Right atrium auricular region (tissue), 2 donors: ENCODE results near the gene FAM53B. TPM values are rescaled to one million over a fixed set of nuclear protein-coding genes. Genes with fewer than 3 reads are reported as not detected.

Experiments
- DNase-seq: peaks from one replicate; pipeline ENCODE4 v3.0.0-alpha.2; 2019; ENCODE audit warnings: low spot score
- H3K27ac ChIP-seq, 2 donors: fragments of 200-600 bp; sonication (generic); 1 replicate in 1 of 2; 2 replicates in 1 of 2; pipeline ENCODE4 v1.5.1; 2016 to 2019
- H3K27me3 ChIP-seq, 2 donors: fragments of 200-600 bp; sonication (generic); one replicate each; pipeline versions ENCODE4 v1.5.1 to v1.6.0; 2017 to 2019
- H3K36me3 ChIP-seq: fragments of 200-600 bp; sonication (generic); one replicate; pipeline ENCODE4 v1.5.1; 2016
- H3K4me1 ChIP-seq, 2 donors: fragments of 200-600 bp; sonication (generic); one replicate each; pipeline versions ENCODE4 v1.5.1 to v1.6.0; 2017 to 2019
- H3K4me3 ChIP-seq, 2 donors: fragments of 200-600 bp; sonication (generic); 1 replicate in 1 of 2; 2 replicates in 1 of 2; pipeline ENCODE4 v1.5.1; 2017 to 2019; ENCODE audit warnings: mild to moderate bottlenecking in 1 of 2, moderate library complexity in 1 of 2
- H3K9me3 ChIP-seq, 2 donors: fragments of 200-600 bp; sonication (generic); one replicate each; pipeline ENCODE4 v1.5.1; 2019
- total RNA-seq, 2 donors: library from RNA; depleted of rRNA; stranded (reverse); fragments of >200 nt; gene quantifications; one replicate each; pipeline ENCODE4 v1.1.0, GENCODE V29; 2016
- TF ChIP-seq, protein P1 (sequence below), 2 donors: fragments of 200-600 bp; sonication (generic); IDR thresholded peaks; one replicate each; pipeline ENCODE4 v1.5.1; 2019; ENCODE audit warnings: antibody characterized with exemption in 2 of 2

Gene FAM53B
- total RNA-seq, 2 donors from 2014 or later, result 30.3 to 31.1 TPM

GRCh38 chr10:124681626-124682552 lies 62.3 kb downstream of the FAM53B start:
- H3K27ac ChIP-seq, result no peak overlapping the region
- TF ChIP-seq, protein P1, sequence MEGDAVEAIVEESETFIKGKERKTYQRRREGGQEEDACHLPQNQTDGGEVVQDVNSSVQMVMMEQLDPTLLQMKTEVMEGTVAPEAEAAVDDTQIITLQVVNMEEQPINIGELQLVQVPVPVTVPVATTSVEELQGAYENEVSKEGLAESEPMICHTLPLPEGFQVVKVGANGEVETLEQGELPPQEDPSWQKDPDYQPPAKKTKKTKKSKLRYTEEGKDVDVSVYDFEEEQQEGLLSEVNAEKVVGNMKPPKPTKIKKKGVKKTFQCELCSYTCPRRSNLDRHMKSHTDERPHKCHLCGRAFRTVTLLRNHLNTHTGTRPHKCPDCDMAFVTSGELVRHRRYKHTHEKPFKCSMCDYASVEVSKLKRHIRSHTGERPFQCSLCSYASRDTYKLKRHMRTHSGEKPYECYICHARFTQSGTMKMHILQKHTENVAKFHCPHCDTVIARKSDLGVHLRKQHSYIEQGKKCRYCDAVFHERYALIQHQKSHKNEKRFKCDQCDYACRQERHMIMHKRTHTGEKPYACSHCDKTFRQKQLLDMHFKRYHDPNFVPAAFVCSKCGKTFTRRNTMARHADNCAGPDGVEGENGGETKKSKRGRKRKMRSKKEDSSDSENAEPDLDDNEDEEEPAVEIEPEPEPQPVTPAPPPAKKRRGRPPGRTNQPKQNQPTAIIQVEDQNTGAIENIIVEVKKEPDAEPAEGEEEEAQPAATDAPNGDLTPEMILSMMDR (IDR thresholded peaks at IDR 0.05), result no peak
- H3K9me3 ChIP-seq, result no peaks in the 10 kb centered on the region
- peaks cover 0 to 98% of the 10 kb centered on the region in 2 donors for H3K4me1 ChIP-seq
- H3K27me3 ChIP-seq, result no peaks in the 10 kb centered on the region
- peaks cover 16% of the 10 kb centered on the region for H3K36me3 ChIP-seq
- H3K4me3 ChIP-seq, result no peak overlapping the region
- no peak for DNase-seq

GRCh38 chr10:124681091-124681490 lies 63.1 kb downstream of the FAM53B start:
- TF ChIP-seq, protein P1 (IDR thresholded peaks at IDR 0.05), result no peak
- Histone ChIP-seq H3K27ac (no peak overlapping the region), H3K4me1 (peaks cover 0 to 98% of the 10 kb centered on the region in 2 donors), H3K4me3 (no peak overlapping the region), H3K36me3 (peaks cover 16% of the 10 kb centered on the region), H3K9me3 (no peaks in the 10 kb centered on the region), H3K27me3 (no peaks in the 10 kb centered on the region)
- no peak for DNase-seq

DNA sequence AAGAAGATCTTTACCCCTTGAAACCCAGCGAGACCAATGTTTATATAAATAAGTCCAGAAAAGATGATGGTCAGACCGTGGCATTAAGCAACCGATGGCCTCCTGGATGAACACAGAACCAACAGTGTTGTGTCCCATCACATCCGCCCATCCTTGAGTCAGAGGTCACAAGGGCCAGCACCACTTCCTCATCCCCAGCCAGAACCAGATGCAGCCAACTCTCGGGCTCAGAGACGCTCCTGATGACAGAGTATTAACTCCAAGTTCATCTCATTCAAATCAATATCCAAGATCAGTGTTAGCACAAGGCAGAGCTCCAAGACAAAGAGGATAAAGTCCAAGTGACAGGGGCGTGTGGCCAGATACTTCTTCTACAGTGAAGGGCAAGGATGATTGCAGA lies 63.5 kb downstream of the FAM53B start:
- no peaks in the 10 kb centered on the region for H3K27me3 ChIP-seq
- TF ChIP-seq, protein P1 (IDR thresholded peaks at IDR 0.05), result no peak
- H3K27ac ChIP-seq, result no peak overlapping the region
- H3K36me3 ChIP-seq, result peaks cover 16% of the 10 kb centered on the region
- H3K4me3 ChIP-seq, result no peak overlapping the region
- no peaks in the 10 kb centered on the region for H3K9me3 ChIP-seq
- H3K4me1 ChIP-seq, result peaks cover 0 to 97% of the 10 kb centered on the region in 2 donors
- DNase-seq, result peak; percentile 78

GRCh38 chr10:124679401-124679800 lies 64.8 kb downstream of the FAM53B start:
- peaks cover 0 to 98% of the 10 kb centered on the region in 2 donors for H3K4me1 ChIP-seq
- no peaks in the 10 kb centered on the region for H3K9me3 ChIP-seq
- TF ChIP-seq, protein P1 (IDR thresholded peaks at IDR 0.05), result no peak
- DNase-seq, result no peak
- peak overlapping the region in 1 of 2 donors; percentile 83 for H3K27ac ChIP-seq
- H3K4me3 ChIP-seq, result no peak overlapping the region
- H3K36me3 ChIP-seq, result peaks cover 16% of the 10 kb centered on the region
- no peaks in the 10 kb centered on the region for H3K27me3 ChIP-seq

DNA sequence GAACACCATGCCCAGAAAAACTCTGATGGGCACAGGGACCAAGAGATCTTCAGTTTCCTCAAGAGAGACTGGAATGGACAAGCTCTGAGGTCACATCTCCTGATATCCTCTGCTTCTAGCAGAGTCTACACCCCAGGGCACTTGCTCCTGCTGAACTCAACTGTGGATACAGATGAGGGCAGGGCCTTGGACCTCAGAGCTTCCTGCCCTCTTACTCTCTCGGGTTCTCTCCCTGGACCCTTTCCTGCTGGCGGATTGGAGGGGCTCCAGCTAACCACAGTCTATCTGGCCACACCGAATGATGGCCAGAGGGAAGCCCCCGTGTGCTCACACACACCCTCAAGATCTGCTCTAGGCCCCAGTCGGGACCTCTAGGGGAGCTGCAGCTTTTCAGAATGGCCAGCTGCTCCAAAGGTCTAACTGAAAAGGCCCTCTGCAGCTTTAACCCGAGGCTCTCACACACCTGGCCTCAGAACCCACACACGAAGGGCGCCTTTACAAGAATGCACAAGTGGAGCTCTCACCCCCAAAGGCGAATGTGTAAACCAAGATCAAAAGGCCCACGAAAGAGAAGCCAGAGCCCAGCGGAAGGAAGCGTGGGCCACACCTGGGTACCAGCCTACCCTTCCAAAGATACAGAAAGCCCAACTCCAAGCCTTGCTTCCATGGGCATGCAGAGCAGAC lies 65.5 kb downstream of the FAM53B start:
- DNase-seq, result no peak

More for the DNA sequence above, 65.5 kb downstream of the FAM53B start:
- TF ChIP-seq, protein P1 (IDR thresholded peaks at IDR 0.05), result no peak
- peaks cover 16% of the 10 kb centered on the region for H3K36me3 ChIP-seq
- H3K4me1 ChIP-seq, result peaks cover 0 to 98% of the 10 kb centered on the region in 2 donors
- peak overlapping the region; percentile 83 to 87 for H3K27ac ChIP-seq
- H3K27me3 ChIP-seq, result no peaks in the 10 kb centered on the region
- no peaks in the 10 kb centered on the region for H3K9me3 ChIP-seq
- H3K4me3 ChIP-seq, result no peak overlapping the region
